Stomach (tissue), 4 donors: ENCODE results near the gene KISS1R.

ENCODE experiments used
- EP300 ChIP-seq: sonication (generic); formaldehyde crosslinking; IDR thresholded peaks from one replicate; pipeline ENCODE4 v1.6.1; 2017; ENCODE audit warnings: antibody characterized with exemption
- POLR2AphosphoS5 ChIP-seq, 3 donors: sonication (generic); formaldehyde crosslinking; IDR thresholded peaks; one replicate each; pipeline ENCODE4 v1.6.1; 2016; ENCODE audit warnings: antibody characterized with exemption in 3 of 3

DNA sequence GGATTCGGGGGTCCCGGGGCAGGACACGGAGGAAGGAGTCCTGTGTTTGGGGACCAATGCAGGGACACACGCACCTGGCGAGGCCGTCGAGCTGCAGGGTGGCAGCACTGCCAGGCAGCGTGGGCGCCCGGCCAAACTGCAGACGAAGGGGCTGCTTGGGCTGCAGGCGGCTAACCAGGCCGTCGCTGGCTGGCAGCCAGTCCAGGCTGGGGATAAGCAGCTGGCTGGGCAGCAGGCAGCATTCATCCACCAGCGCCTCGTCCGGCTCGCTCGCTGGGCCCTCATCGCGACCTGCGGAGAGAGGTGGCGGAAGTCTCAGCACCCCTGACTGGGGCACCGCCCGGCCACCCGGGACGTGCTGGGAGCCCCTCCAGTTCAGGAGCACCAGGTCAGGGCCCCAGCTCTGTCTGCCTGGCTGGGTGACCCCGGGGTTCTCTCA, 46.2 kb upstream of the KISS1R start:
- no peak for TF ChIP-seq EP300
- no peak for TF ChIP-seq POLR2AphosphoS5 (IDR thresholded peaks at IDR 0.05)
